GM12875 (cell line): ENCODE results near the gene SGO2.
"Not testable (repeated sequence)": the region's sequence is repeated elsewhere in the genome, so short reads cannot be mapped to it uniquely, and the experiment has no call there.

Experiments used
- H3K4me3 ChIP-seq: one replicate; pipeline ENCODE4 v1.5.1; 2011; ENCODE audit warnings: low read depth, low read length, control low read depth
- TF ChIP-seq, protein P1 (sequence below): IDR thresholded peaks from 2 replicates; pipeline ENCODE4 v1.5.1; 2011; ENCODE audit warnings: low read depth, mild to moderate bottlenecking, control low read depth, inconsistent platforms, low read length, moderate library complexity, borderline replicate concordance; ENCODE audit not compliant: insufficient read depth

SGO2 gene

GRCh38 chr2:200538139-200538538 is 12.1 kb downstream of the SGO2 start:
- TF ChIP-seq, protein P1, sequence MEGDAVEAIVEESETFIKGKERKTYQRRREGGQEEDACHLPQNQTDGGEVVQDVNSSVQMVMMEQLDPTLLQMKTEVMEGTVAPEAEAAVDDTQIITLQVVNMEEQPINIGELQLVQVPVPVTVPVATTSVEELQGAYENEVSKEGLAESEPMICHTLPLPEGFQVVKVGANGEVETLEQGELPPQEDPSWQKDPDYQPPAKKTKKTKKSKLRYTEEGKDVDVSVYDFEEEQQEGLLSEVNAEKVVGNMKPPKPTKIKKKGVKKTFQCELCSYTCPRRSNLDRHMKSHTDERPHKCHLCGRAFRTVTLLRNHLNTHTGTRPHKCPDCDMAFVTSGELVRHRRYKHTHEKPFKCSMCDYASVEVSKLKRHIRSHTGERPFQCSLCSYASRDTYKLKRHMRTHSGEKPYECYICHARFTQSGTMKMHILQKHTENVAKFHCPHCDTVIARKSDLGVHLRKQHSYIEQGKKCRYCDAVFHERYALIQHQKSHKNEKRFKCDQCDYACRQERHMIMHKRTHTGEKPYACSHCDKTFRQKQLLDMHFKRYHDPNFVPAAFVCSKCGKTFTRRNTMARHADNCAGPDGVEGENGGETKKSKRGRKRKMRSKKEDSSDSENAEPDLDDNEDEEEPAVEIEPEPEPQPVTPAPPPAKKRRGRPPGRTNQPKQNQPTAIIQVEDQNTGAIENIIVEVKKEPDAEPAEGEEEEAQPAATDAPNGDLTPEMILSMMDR = no peak

DNA sequence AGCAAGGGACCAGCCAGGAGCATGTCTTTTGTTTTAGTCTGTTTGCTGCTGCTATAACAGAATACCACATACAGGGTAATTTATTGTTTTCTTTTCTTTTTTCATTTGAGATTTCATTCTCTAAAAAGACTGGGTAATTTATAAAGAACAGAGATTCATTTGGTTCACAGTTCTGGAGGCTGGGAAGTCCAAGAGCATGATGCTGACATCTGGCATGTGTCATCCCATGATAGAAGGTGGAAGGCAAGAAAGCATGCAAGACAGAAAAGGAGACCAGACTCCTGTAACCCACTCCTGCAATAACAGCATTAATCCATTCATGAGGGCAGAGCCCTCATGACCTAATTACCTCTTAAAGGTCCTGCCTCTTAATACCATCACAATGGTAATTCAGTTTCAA is 14.8 kb downstream of the SGO2 start:
- no peak overlapping the region for H3K4me3 ChIP-seq
- TF ChIP-seq, protein P1 = no peak

More at GRCh38 chr2:200538139-200538538, 12.1 kb downstream of the SGO2 start:
- no peak overlapping the region for H3K4me3 ChIP-seq

GRCh38 chr2:200566596-200566995 is 40.6 kb downstream of the SGO2 start:
- H3K4me3 ChIP-seq = not testable (repeated sequence)

GRCh38 chr2:200567932-200568331 is 41.9 kb downstream of the SGO2 start:
- TF ChIP-seq, protein P1 = no peak

GRCh38 chr2:200575957-200576356 is 50.0 kb downstream of the SGO2 start:
- TF ChIP-seq, protein P1 = no peak

More at GRCh38 chr2:200567932-200568331, 41.9 kb downstream of the SGO2 start:
- H3K4me3 ChIP-seq = no peak overlapping the region

GRCh38 chr2:200577027-200577426 is 51.0 kb downstream of the SGO2 start:
- TF ChIP-seq, protein P1 = 0 out of 2 replicates have a peak, but pooled peaks have one; percentile 3
- H3K4me3 ChIP-seq = no peak overlapping the region

More at GRCh38 chr2:200575957-200576356, 50.0 kb downstream of the SGO2 start:
- no peak overlapping the region for H3K4me3 ChIP-seq

DNA sequence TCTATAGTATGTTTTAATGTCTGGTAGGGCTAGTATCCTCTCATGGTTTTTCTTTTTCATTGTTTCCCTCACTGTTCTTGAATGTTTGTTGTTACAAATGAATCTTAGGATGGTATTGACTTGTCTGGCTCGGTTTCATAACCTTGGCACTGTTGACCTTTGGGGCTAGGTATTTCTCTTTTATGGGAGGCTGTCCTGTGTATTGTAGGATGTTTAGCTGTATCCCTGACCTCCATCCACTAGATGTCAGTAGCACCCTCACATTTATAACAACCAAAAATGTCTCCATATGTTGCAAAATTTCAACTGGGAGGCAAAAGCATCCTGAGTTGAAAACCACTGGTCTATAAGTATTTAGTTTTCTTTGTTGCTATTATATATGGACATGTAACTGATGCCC is 52.8 kb downstream of the SGO2 start:
- TF ChIP-seq, protein P1 = peak; percentile 50; the same call in 1 of the 2 replicates
- H3K4me3 ChIP-seq = no peak overlapping the region

DNA sequence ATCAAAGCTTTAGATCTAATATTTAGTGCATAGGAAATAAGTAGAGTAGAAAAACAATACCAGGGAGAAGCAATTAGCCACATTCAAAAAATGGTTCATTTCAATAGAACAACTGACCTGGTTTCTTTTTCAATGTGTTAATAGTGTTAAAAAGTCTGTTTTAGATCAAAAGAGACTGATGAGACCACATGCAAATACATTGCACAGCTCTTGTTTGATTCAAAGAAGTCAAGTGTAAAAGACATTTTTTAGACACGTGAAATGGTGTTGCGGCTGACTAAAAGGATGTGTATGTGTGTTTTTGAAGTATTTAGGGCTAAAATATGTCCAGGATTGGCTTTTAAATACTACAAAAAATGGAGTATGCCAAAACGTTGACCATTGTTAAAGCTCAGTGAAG is 58.6 kb downstream of the SGO2 start:
- no peak overlapping the region for H3K4me3 ChIP-seq
- TF ChIP-seq, protein P1 = no peak
